Endothelial cell of umbilical vein (primary cell): ENCODE data around the gene APP. TPM values are rescaled to one million over a fixed set of nuclear protein-coding genes. Genes with fewer than 3 reads are reported as not detected.

Experiments used
- BruUV-seq: library from RNA; stranded (reverse); fragments of 400-500 nt; replicated peaks from 2 replicates; lab custom pipeline; 2021; lab: Mats Ljungman, UMichigan
- CTCF ChIA-PET: fragments of 300-600, 350-600 bp; sonication (Branson Sonifier 250); formaldehyde crosslinking; loops from one replicate; lab custom pipeline; 2021; ENCODE audit warnings: antibody characterized with exemption, inconsistent platforms; lab: Charles Lee
- POLR2A ChIA-PET: fragments of 300-600, 350-600 bp; sonication (Branson Sonifier 250); formaldehyde crosslinking; loops from one replicate; lab custom pipeline; 2021; ENCODE audit warnings: antibody characterized with exemption, inconsistent platforms; lab: Charles Lee
- DNase-seq: peaks from one replicate; pipeline ENCODE4 v3.0.0-alpha.2; 2011; ENCODE audit warnings: low read depth, low spot score
- FAIRE-seq: peaks from 2 replicates; lab custom pipeline; 2011; peaks lifted over from hg19 to GRCh38; lab: Jason Lieb, UNC
- H2AFZ ChIP-seq: 2 replicates; pipeline ENCODE4 v1.6.0; 2012; ENCODE audit warnings: low read depth, low read length, control low read depth, inconsistent platforms
- H3K27ac ChIP-seq: 2 replicates; pipeline ENCODE4 v1.5.1; 2011; ENCODE audit warnings: low read depth, mild to moderate bottlenecking, control low read depth, low read length, moderate library complexity; ENCODE audit not compliant: insufficient read depth
- H3K27me3 ChIP-seq, 2 experiments: 2 replicates each; pipeline versions ENCODE4 v1.6.0 to v1.6.1; 2011; ENCODE audit warnings: low read length in 2 of 2, mixed read lengths in 1 of 2; ENCODE audit not compliant: control insufficient read depth in 2 of 2, insufficient read depth in 2 of 2
- H3K36me3 ChIP-seq, 2 experiments: 2 replicates in 1 of 2; 3 replicates in 1 of 2; pipeline ENCODE4 v1.5.1; 2011; ENCODE audit warnings: low read length in 2 of 2, mild to moderate bottlenecking in 1 of 2, moderate library complexity in 1 of 2; ENCODE audit not compliant: control insufficient read depth in 2 of 2, insufficient read depth in 2 of 2; ENCODE audit errors: extremely low read depth in 1 of 2
- H3K4me1 ChIP-seq: 3 replicates; pipeline ENCODE4 v1.5.1; 2011; ENCODE audit warnings: mild to moderate bottlenecking, low read length; ENCODE audit not compliant: control insufficient read depth, insufficient read depth; ENCODE audit errors: extremely low read depth
- H3K4me2 ChIP-seq: 2 replicates; pipeline ENCODE4 v1.6.1; 2011; ENCODE audit warnings: low read length, control low read depth, mixed read lengths; ENCODE audit not compliant: insufficient read depth
- H3K4me3 ChIP-seq, 3 experiments: fragments of 200-600 bp in 1 of 3; sonication (generic), shearing (Covaris generic) in 1 of 3; replicated peaks in 1 of 3; 2 replicates each; pipeline ENCODE4 v1.5.1; 2011 to 2016; ENCODE audit warnings: control low read depth in 3 of 3, low read length in 3 of 3, mild to moderate bottlenecking in 2 of 3, inconsistent platforms in 1 of 3, low read depth in 1 of 3, moderate library complexity in 1 of 3; ENCODE audit not compliant: insufficient read depth in 1 of 3
- H3K79me2 ChIP-seq: 2 replicates; pipeline ENCODE4 v1.6.0; 2012; ENCODE audit warnings: low read length, inconsistent platforms; ENCODE audit not compliant: control insufficient read depth, insufficient read depth
- H3K9ac ChIP-seq: replicated peaks from 2 replicates; pipeline ENCODE3; 2011; ENCODE audit warnings: low read length, control low read depth; ENCODE audit not compliant: insufficient read depth; ENCODE audit errors: extremely low read depth
- H3K9me1 ChIP-seq: replicated peaks from 3 replicates; pipeline ENCODE4 v1.6.0; 2011; ENCODE audit warnings: mild to moderate bottlenecking, low read length; ENCODE audit not compliant: control insufficient read depth, insufficient read depth; ENCODE audit errors: extremely low read depth
- H3K9me3 ChIP-seq: replicated peaks from 2 replicates; pipeline ENCODE4 v1.5.1; 2012; ENCODE audit warnings: low read length, inconsistent platforms; ENCODE audit not compliant: control insufficient read depth, insufficient read depth
- H4K20me1 ChIP-seq: replicated peaks from 2 replicates; pipeline ENCODE3; 2011; ENCODE audit warnings: mild to moderate bottlenecking, low read length; ENCODE audit not compliant: control insufficient read depth, insufficient read depth; ENCODE audit errors: extremely low read depth
- CTCF ChIP-seq, 2 donors: IDR thresholded peaks; 1 replicate in 1 of 2; 2 replicates in 1 of 2; pipeline ENCODE4 v1.5.1; 2011; ENCODE audit warnings: low read length in 2 of 2, mild to moderate bottlenecking in 2 of 2, moderate library complexity in 2 of 2, control low read depth in 1 of 2, inconsistent platforms in 1 of 2, low read depth in 1 of 2; ENCODE audit not compliant: insufficient read depth in 1 of 2; ENCODE audit errors: extremely low read depth in 1 of 2
- EZH2 ChIP-seq: IDR thresholded peaks from 2 replicates; pipeline ENCODE4 v1.6.1; 2012; ENCODE audit warnings: borderline replicate concordance, low read depth, mild to moderate bottlenecking, moderate library complexity, low read length, inconsistent platforms; ENCODE audit not compliant: severe bottlenecking
- FOS ChIP-seq: IDR thresholded peaks from 2 replicates; pipeline ENCODE4 v1.6.1; 2011; ENCODE audit warnings: mild to moderate bottlenecking, low read length, moderate library complexity, borderline replicate concordance; ENCODE audit not compliant: insufficient read depth
- GATA2 ChIP-seq: IDR thresholded peaks from 2 replicates; pipeline ENCODE4 v1.7.0; 2011; ENCODE audit warnings: low read depth, mild to moderate bottlenecking, moderate library complexity, mixed read lengths, low read length; ENCODE audit not compliant: insufficient read length, insufficient read depth
- JUN ChIP-seq: IDR thresholded peaks from 2 replicates; pipeline ENCODE4 v1.6.1; 2011; ENCODE audit warnings: borderline replicate concordance, low read depth; ENCODE audit not compliant: insufficient read length, insufficient read depth
- MAX ChIP-seq: IDR thresholded peaks from 2 replicates; pipeline ENCODE4 v1.6.1; 2011; ENCODE audit not compliant: insufficient read depth, insufficient read length
- MYC ChIP-seq: IDR thresholded peaks from one replicate; pipeline ENCODE4 v1.6.1; 2011; ENCODE audit warnings: mild to moderate bottlenecking, low read depth, low read length
- POLR2A ChIP-seq: IDR thresholded peaks from 2 replicates; pipeline ENCODE4 v1.6.1; 2012; ENCODE audit warnings: low read depth, mild to moderate bottlenecking, control low read depth, low read length
- POLR2AphosphoS5 ChIP-seq: IDR thresholded peaks from 2 replicates; pipeline ENCODE4 v1.6.1; 2012; ENCODE audit warnings: low read depth, mild to moderate bottlenecking, control low read depth, low read length, moderate library complexity; ENCODE audit not compliant: insufficient read depth
- dilution Hi-C: fragments of 300-500 bp; cut with MboI; formaldehyde crosslinking; loops from one replicate; pipeline ENCODE4 v1.15.0; 2019; ENCODE audit warnings: low sequenced_read_pairs; ENCODE audit not compliant: extremely low pct_ligation_motif_present
- intact Hi-C: fragments of 100-400 bp; cut with micrococcal nuclease; formaldehyde crosslinking; loops from one replicate; pipeline ENCODE4 v1.10.0; 2022
- polyA plus RNA-seq, 4 experiments: library from polyadenylated mRNA; depleted of rRNA in 3 of 4; stranded (reverse) in 3 of 4; unstranded in 1 of 4; fragments of >200 nt; gene quantifications; 2 replicates each; pipeline versions ENCODE4 v1.2.1 to v1.2.3, GENCODE V29; 2011 to 2012; ENCODE audit warnings: missing spikeins in 1 of 4
- total RNA-seq: library from RNA; stranded (reverse); gene quantifications from 2 replicates; pipeline ENCODE4 v1.2.3, GENCODE V29; 2021

APP gene
- total and polyA plus RNA-seq, 2 donors (not counting 3 experiments of a cell fraction or from before 2014, with no cell fraction given), result 914 to 928 TPM

- FAIRE-seq, result no peak
- TF ChIP-seq POLR2A (no peak), MAX (no peak), JUN (no peak), POLR2AphosphoS5 (no peak), EZH2 (no peak), CTCF (IDR thresholded peaks at IDR 0.05; ENCODE audit: extremely low read depth in 1 of 2, insufficient read depth in 1 of 2, low read depth in 1 of 2, low read length in 2 of 2) (no peak), MYC (no peak), FOS (no peak), GATA2 (no peak)
- BruUV-seq, result no TSS peak
- Histone ChIP-seq H3K9ac (no peak overlapping the region), H3K4me3 (no peak overlapping the region), H3K4me2 (no peak overlapping the region), H3K27ac (no peak overlapping the region), H3K9me1 (no peaks in the 10 kb centered on the region), H3K36me3 (peaks cover 4 to 10% of the 10 kb centered on the region in 2 experiments), H3K9me3 (no peaks in the 10 kb centered on the region), H4K20me1 (no peaks in the 10 kb centered on the region), H3K79me2 (peaks cover 20% of the 10 kb centered on the region), H3K27me3 (no peaks in the 10 kb centered on the region), H2AFZ (no peak overlapping the region), H3K4me1 (peaks cover 39% of the 10 kb centered on the region)
- dilution Hi-C loops, result no loop called here
- no peak for DNase-seq
- ChIA-PET POLR2A (no interaction called here), CTCF (interaction anchor here (1.0 to 1.7 kb wide), 4 partner anchors 11 to 69 kb away, joined by 3 to 6 read pairs (median 4); no protein-coding TSS in a partner anchor)
- intact Hi-C loops, result no loop called here
Measured at GRCh38 chr21:25909341-25909740, 261.2 kb downstream of the APP start.
